Stimulated activated CD8-positive, alpha-beta memory T cell treated with anti-CD3 and anti-CD28 coated beads, Interleukin-15, amount 100 ng/mL, for 4 hours (primary cell): ENCODE measurements around the gene PPP2R5C.

ENCODE experiments used
- DNase-seq, 2 donors: peaks; one replicate each; pipeline ENCODE4 v3.0.0-alpha.2; 2020; ENCODE audit warnings: low read depth in 2 of 2

The PPP2R5C gene

DNA sequence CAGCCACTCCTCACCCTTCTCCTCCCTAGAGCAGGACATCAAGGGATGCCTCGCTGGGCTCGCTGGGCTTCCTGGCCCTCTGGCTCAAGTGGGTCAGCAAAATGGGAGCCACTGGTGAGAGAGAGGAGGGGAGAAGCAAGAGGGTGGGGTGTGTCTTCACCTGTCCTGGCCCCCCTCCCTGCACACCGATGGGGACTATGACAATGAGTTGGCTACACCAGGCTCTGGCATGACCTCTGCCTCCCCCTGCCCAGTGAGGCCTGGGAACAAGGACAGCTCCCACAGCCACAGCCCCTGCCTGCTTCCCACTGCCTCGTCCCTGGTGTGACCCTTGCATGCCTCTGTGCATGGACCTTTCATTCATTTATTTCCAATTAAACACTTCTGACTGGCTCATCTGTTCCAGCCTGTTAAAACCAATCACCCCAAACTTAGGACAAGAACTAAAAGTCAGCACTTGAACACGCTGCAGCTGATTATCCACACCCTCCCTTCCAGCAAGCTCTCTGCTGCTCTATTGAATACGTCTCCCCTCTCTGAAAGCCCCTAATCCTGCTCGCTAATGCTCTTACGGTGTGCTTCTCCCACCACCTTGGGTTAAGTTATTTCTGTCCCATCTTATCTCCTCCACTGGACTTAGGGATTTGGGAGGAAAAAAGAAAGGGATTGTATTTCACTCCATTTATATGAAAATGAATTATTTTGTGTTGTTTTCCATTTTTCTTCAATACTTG, 5.8 kb upstream of the PPP2R5C start:
- no peak for DNase-seq

DNA sequence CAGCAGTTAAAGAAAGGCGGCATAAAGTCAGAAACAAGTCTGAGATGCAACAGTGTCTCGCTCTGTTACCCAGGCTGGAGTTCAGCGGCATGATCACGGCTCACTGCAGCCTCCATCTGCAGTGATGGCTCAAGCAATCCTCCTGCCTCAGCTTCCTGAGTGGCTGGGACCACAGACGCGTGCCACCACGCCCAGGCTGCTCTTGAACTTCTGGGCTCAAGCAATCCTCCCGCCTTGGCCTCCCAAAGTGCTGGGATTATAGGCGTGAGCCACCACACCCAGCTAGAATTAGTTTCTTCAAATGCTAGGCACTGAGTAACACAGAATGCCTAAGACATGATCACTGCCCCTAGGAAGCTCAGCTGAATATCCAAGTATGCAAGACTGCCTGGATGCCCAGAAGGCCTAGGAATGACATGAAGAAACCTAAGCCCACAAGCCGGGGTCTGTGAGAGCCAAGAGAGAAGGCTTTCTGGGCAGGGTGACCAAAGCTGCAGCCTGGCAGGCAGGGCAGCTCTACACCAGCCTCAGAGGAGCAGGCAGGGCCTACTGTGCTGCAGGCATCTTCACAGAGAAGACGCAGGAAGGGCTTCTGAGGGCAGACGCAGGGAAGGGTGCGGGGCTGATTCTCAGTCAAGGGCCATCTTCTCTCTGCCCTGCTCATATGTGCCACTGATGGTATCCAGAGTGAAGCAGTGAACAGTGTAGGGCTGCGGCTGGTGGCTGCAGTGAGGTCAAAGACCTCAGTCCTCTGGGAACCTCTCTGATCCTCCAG, 4.3 kb upstream of the PPP2R5C start:
- no peak for DNase-seq

DNA sequence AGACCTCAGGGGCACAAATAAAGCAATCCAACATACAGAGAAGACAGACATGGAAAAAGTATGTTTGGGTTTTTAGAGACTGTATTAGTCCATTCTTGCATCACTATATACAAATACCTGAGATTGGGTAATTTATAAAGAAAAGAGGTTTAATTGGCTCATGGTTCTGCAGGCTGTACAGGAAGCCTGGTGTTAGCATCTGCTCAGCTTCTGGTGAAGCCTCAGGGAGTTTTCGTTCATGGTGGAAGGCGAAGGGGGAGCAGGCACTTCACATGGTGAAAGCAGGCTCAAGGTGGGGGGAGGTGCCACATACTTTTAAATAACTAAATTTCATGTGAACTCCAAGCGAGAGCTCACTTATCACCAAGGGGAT, 3.7 kb upstream of the PPP2R5C start:
- no peak for DNase-seq

DNA sequence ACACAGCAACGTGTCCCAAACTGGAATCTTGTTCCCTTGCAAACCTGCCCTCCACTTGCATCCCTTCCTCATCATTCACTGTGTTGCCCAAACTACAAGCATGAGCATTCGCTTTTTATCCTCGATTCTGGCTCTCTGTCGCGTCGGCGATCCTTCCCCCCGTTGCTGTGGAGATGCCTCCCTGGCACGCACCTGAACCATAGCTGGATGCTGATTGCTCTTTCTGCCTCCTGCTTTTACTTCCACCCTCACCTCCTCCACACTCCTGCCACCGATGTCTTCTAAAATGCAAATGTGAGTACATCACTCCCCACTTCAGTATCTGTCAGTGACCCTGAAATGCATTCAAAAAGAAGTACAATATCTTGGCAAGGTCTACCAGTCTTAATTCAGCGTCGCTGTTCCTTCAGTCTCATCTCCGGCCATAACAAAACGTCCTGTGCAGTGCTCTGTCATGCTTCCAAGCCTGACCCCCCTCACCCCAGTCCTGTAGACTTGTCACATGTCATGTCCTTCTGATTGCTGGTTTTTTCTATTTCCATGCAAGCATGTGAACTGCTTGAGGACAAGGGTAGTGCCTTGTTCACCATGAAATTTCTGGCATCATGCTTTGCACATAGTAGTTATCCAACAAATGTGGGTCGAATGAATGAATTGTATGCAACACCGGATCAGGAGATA, 2.5 kb upstream of the PPP2R5C start:
- DNase-seq = no peak

DNA sequence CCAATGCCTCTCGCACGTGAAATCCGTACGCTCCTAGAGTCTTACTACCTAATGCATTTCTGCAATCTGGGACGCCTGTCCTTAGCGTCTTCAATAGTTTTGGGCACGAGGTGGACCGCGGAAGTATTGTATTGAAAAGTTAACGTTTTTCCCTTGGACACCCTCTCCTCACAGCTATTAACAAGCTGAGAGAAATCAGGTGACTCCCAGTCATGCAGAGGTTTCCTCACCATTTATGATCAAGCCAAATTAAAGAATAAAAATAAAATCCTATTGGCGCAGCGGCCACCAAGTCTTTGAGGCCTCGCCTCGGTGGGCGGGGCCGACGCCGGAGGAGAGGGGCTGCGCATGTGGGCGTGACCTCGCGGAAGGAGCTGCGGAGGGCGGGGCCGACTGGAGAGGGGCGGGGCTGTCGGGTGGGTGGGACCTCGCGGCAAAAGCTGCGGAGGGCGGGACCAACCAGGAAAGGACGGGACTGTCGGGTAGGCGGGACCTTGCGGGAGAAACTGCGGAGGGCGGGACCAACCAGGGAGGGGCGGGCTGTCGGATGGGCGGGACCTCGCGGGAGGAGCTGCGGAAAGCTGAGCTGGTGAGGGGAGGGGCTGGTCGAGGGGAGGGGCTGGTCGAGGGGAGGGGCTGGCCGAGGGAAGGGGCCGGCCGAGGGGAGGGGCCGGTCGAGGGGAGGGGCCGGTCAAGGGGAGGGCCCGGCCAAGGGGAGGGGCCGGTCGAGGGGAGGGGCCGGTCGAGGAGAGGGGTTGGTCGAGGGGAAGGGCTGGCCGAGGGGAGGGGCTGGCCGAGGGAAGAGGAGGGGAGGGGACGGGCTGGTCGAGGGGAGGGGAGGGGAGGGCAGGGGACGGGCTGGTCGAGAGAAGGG, 1.1 kb upstream of the PPP2R5C start:
- peak; percentile 90 to 94 for DNase-seq

- DNase-seq = peak in 1 of 2 donors; percentile 27
Measured at GRCh38 chr14:101761881-101762529, 496 bp downstream of the PPP2R5C start.

GRCh38 chr14:101762530-101763101, 1.1 kb downstream of the PPP2R5C start:
- DNase-seq = no peak

DNA sequence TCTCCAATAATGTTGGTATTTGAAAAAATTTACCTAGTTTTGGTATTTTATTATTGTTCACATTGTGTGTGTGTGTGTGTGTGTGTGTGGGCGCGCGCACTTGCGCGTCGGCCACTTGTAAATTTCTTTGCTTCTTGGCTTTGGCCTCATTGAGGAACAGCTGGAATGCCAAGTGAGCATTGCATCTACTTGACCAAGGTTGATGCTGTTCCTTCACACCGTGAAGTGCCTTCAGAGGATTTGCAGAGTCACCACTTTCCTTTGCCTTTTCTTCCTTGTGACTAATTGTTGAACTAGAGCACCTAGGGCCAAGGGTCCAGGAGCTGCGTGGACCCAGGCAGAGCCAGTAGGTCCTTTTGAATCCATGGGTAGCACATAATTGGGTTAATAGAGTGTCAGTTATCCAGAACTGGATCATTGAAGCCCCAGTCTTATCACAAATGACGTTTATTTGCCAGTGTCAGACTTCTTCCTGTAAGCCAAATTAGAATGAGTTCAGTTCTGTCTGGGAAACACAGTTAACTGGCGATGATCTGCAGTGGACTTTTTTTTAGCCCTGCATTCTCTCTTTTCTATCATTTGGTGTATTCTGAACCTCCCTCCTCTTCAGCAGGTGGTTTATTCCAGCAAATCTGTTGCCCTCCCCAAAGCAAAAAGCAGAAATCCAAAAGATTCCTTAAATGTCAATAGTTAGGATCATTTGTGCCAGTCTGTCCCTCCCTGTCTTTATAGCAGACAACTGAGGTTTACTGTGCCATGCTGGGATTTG, 2.6 kb downstream of the PPP2R5C start:
- DNase-seq = no peak

DNA sequence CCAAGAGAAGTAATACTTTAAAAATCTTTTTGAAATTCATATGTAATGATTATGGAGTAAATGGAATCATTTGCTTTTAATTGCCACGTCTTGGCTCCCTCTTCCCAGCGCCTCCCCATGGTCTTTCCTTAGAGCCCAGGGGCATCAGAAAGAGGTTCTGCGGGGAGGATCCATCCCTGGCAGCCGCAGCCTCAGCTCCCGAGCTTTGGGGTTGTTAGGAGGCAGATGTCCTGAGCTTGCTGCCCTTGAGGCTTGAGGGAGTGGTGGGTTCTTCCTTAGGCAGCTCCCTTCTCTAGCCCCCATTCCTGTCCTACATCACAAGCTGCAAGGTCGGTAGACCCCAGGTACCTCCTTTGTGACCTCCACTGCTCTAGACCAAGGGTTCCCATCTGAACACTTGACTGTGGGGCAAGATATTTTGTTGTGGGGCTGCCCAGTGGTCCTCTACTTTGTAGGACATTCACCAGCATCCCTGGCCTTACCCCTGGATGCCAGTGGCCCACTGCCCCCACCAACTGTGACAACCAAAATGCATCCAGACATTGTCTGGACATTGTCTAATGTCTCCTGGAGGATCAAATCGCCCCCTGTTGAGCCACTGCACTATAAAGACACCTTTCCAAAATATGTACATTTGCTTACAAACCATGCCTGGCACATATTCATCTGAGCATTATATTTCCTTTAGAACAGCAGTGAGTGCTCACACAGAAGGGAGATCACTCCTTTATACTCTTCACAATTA, 6.3 kb downstream of the PPP2R5C start:
- DNase-seq = no peak

- no peak for DNase-seq
Measured at GRCh38 chr14:101770183-101770582, 8.7 kb downstream of the PPP2R5C start.

- no peak for DNase-seq
Measured at GRCh38 chr14:101772770-101773169, 11.3 kb downstream of the PPP2R5C start.

DNA sequence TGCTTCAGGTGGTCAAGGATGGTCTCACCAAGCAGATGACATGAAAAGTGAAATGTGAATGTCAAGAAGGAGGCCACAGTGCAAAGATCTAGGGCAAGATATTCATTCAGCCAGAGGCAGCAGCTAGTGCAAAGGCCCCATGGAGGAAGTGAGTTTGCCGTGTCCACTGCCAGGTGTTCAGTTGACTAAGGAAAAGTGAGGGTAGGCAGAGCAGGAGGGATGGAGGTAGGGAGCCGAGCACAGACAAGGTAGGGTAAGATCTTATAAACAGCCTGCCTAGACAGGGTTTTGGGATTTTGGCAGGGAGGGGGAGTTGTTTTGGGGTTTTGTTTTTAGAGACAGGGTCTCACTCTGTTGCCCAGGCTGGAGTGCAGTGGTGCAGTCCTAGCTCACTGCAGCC, 11.9 kb downstream of the PPP2R5C start:
- DNase-seq = no peak

DNA sequence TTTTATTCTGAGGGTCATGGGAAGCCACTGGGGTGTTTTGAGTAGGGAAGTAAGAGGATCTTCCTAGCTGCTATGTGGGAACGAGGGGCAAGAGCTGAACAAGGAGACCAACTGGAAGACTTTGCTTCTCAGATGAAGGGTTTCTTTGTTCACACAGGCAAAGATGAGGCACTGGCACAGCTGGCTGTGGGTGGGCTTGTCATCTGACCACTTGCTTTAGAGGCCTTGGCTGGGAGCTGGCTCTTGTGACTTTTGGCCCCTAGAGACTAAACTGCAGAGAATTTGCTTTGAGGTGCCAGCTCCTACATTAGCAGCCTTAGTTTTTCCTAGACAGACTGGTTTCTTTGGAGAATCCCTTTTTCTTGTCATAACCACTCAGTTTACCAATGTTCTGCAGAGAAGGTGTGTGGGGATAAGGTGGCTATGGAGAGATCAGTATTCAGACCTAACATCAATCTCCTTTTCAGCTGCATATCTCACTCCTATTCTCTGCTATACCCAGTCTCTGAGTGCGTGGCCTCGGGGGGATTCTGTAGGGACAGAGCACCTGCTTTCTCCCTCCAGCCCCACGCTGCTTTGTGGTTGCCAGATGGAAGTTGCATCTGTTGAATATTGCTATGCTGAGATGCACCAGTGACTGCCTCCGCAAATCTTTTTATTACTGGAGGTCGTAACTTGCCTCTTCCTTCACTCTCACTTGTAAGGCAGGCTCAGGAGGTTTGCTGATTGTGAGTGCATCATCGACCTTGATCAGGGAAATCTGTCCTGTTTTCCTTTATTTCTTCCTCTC, 12.7 kb downstream of the PPP2R5C start:
- no peak for DNase-seq

GRCh38 chr14:101774814-101775213, 13.3 kb downstream of the PPP2R5C start:
- DNase-seq = no peak

- no peak for DNase-seq
Measured at GRCh38 chr14:101775826-101776225, 14.3 kb downstream of the PPP2R5C start.

DNA sequence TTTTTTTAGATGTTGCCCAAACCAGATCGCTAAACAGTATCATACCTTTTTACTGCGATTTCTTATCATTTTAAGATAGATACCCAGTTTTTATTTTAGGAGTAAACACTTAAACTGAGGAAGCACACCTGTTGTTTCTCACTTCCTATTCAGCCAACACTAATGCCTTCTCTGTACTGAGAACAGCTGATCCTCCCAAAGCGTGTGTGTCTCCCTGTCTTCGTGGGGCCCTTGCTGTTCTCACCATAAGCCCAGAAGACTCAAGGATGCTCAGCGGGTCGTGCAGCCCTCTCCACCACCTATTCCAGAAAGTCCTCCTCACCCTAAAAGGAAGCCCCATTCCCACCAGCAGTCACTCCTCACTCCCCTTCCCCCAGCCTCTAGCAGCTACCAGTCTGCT, 14.8 kb downstream of the PPP2R5C start:
- DNase-seq = no peak

DNA sequence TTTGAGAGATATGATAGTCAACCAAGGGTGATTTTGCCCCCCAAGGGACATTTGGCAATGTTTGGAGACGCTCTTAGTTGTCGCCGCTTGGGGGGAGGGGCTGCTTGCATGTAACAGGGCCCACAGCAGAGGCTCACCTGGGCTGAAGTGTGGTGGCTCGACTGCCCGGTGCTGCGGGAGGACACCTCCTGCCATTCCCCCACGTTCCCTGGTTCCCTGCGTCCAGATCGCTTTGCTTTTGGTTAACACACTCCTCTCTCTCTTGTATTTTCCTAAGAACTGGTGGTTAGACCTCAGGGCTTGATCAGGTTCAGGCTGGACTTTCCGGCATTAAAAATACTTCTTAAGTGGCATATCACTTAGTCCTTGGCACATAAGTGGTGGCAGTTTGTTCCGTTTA, 18.9 kb downstream of the PPP2R5C start:
- no peak for DNase-seq

DNA sequence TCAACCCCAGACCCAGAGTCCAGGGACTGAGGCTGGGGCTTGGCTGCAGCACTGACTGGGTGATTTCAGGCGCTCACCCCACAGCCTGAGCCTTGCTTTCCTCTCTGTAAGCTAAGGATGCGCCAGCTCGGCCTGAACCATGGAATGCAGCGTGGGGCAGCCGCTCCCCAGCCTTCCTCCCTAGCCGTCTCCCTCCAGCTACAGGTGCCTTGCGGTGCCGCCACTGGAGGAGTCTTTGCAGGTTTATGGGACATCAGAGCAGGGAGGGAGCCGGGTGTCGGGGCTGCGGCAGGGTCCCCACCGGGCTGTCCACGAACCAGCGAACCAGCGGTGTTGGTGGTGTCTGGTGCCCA, 19.4 kb downstream of the PPP2R5C start:
- no peak for DNase-seq
